ENCODE results near the gene SEPTIN1. TPM values are rescaled to one million over a fixed set of nuclear protein-coding genes. Genes with fewer than 3 reads are reported as not detected.

The SEPTIN1 gene
- total and polyA plus RNA-seq, 2 of the 13 experiments (the other 11 are each of a cell fraction or from before 2014, with no cell fraction given) = 0.18 to 0.67 TPM

DNA sequence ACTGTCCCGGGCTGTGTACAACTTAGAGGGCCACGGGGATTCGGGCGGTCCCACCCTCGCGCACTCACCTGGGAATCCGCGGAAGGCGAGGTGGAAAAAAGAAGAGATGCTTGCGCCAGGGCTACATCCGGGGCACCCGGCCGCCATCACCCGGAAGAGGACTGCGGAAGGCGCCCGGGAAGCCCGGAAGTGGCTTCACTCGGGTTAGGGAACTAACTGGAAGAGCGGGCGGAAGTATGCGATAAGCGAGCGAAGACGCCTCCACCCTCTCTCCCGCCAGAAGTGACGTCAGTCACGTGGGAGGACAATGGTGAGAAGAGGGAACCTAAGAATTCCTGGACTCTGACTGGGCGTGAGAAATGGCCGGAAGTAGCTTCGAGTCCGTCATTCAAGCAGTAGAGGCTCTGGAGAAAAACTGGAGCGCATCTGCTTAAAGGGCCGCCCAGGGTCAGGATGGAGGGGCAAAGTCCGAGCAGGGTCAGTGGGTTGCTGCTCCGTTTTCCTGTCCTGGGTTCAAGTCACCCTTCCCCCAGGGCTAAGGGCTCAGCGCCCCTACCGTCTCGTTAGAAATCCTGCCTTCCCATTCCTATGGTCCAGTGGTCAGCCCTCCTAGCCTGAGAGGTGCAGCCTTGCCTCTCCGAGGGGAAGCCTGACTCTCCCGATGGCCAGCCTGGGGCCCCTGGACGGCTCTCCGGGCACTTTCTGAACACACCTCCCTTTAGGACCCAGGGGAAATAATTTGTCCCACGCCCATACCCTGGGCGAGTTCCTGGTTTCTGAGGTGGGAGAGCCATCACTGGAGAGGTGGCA lies 27.0 kb downstream of the SEPTIN1 start, which contains the start of gene CD2BP2 (continued):
- TF ChIP-seq, protein P1, sequence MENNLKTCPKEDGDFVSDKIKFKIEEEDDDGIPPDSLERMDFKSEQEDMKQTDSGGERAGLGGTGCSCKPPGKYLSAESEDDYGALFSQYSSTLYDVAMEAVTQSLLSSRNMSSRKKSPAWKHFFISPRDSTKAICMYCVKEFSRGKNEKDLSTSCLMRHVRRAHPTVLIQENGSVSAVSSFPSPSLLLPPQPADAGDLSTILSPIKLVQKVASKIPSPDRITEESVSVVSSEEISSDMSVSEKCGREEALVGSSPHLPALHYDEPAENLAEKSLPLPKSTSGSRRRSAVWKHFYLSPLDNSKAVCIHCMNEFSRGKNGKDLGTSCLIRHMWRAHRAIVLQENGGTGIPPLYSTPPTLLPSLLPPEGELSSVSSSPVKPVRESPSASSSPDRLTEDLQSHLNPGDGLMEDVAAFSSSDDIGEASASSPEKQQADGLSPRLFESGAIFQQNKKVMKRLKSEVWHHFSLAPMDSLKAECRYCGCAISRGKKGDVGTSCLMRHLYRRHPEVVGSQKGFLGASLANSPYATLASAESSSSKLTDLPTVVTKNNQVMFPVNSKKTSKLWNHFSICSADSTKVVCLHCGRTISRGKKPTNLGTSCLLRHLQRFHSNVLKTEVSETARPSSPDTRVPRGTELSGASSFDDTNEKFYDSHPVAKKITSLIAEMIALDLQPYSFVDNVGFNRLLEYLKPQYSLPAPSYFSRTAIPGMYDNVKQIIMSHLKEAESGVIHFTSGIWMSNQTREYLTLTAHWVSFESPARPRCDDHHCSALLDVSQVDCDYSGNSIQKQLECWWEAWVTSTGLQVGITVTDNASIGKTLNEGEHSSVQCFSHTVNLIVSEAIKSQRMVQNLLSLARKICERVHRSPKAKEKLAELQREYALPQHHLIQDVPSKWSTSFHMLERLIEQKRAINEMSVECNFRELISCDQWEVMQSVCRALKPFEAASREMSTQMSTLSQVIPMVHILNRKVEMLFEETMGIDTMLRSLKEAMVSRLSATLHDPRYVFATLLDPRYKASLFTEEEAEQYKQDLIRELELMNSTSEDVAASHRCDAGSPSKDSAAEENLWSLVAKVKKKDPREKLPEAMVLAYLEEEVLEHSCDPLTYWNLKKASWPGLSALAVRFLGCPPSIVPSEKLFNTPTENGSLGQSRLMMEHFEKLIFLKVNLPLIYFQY (CRISPR knock-in tag; IDR thresholded peaks at IDR 0.05; ENCODE audit: borderline replicate concordance) = peak; percentile 60
- TF ChIP-seq SAP130 (CRISPR knock-in tag; IDR thresholded peaks at IDR 0.05; ENCODE audit: low read depth) (peak; percentile 97), ZNF350 (CRISPR knock-in tag; IDR thresholded peaks at IDR 0.05; ENCODE audit: borderline replicate concordance, low read depth) (peak; percentile 67; the same call in 1 of the 2 replicates), RARA (CRISPR knock-in tag; IDR thresholded peaks at IDR 0.05) (peak; percentile 29), ZNF772 (CRISPR knock-in tag; IDR thresholded peaks at IDR 0.05) (peak; percentile 92), TRIM24 (CRISPR knock-in tag; IDR thresholded peaks at IDR 0.05) (no peak), HCFC1 (IDR thresholded peaks at IDR 0.05; ENCODE audit: low read depth, low read length) (peak; percentile 84), MBD4 (IDR thresholded peaks at IDR 0.05; ENCODE audit: borderline replicate concordance, low read length) (no peak), CBX2 (IDR thresholded peaks at IDR 0.05; ENCODE audit: low read depth, low read length) (no peak), CBX2 (CRISPR knock-in tag; IDR thresholded peaks at IDR 0.05; ENCODE audit: low read depth) (no peak), ZNF335 (CRISPR knock-in tag; IDR thresholded peaks at IDR 0.05) (peak; percentile 67; the same call in 1 of the 2 replicates), ZNF577 (CRISPR knock-in tag; IDR thresholded peaks at IDR 0.05; ENCODE audit: borderline replicate concordance, low read depth) (no peak)
- TF ChIP-seq, protein P2, sequence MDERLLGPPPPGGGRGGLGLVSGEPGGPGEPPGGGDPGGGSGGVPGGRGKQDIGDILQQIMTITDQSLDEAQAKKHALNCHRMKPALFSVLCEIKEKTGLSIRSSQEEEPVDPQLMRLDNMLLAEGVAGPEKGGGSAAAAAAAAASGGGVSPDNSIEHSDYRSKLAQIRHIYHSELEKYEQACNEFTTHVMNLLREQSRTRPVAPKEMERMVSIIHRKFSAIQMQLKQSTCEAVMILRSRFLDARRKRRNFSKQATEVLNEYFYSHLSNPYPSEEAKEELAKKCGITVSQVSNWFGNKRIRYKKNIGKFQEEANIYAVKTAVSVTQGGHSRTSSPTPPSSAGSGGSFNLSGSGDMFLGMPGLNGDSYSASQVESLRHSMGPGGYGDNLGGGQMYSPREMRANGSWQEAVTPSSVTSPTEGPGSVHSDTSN (CRISPR knock-in tag; IDR thresholded peaks at IDR 0.05) = no peak
- TF ChIP-seq, protein P3, sequence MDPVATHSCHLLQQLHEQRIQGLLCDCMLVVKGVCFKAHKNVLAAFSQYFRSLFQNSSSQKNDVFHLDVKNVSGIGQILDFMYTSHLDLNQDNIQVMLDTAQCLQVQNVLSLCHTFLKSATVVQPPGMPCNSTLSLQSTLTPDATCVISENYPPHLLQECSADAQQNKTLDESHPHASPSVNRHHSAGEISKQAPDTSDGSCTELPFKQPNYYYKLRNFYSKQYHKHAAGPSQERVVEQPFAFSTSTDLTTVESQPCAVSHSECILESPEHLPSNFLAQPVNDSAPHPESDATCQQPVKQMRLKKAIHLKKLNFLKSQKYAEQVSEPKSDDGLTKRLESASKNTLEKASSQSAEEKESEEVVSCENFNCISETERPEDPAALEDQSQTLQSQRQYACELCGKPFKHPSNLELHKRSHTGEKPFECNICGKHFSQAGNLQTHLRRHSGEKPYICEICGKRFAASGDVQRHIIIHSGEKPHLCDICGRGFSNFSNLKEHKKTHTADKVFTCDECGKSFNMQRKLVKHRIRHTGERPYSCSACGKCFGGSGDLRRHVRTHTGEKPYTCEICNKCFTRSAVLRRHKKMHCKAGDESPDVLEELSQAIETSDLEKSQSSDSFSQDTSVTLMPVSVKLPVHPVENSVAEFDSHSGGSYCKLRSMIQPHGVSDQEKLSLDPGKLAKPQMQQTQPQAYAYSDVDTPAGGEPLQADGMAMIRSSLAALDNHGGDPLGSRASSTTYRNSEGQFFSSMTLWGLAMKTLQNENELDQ (CRISPR knock-in tag; IDR thresholded peaks at IDR 0.05; ENCODE audit: borderline replicate concordance) = no peak
- TF ChIP-seq, protein P4, sequence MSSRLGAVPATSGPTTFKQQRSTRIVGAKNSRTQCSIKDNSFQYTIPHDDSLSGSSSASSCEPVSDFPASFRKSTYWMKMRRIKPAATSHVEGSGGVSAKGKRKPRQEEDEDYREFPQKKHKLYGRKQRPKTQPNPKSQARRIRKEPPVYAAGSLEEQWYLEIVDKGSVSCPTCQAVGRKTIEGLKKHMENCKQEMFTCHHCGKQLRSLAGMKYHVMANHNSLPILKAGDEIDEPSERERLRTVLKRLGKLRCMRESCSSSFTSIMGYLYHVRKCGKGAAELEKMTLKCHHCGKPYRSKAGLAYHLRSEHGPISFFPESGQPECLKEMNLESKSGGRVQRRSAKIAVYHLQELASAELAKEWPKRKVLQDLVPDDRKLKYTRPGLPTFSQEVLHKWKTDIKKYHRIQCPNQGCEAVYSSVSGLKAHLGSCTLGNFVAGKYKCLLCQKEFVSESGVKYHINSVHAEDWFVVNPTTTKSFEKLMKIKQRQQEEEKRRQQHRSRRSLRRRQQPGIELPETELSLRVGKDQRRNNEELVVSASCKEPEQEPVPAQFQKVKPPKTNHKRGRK (CRISPR knock-in tag; IDR thresholded peaks at IDR 0.05) = no peak
- TF ChIP-seq, protein P5, sequence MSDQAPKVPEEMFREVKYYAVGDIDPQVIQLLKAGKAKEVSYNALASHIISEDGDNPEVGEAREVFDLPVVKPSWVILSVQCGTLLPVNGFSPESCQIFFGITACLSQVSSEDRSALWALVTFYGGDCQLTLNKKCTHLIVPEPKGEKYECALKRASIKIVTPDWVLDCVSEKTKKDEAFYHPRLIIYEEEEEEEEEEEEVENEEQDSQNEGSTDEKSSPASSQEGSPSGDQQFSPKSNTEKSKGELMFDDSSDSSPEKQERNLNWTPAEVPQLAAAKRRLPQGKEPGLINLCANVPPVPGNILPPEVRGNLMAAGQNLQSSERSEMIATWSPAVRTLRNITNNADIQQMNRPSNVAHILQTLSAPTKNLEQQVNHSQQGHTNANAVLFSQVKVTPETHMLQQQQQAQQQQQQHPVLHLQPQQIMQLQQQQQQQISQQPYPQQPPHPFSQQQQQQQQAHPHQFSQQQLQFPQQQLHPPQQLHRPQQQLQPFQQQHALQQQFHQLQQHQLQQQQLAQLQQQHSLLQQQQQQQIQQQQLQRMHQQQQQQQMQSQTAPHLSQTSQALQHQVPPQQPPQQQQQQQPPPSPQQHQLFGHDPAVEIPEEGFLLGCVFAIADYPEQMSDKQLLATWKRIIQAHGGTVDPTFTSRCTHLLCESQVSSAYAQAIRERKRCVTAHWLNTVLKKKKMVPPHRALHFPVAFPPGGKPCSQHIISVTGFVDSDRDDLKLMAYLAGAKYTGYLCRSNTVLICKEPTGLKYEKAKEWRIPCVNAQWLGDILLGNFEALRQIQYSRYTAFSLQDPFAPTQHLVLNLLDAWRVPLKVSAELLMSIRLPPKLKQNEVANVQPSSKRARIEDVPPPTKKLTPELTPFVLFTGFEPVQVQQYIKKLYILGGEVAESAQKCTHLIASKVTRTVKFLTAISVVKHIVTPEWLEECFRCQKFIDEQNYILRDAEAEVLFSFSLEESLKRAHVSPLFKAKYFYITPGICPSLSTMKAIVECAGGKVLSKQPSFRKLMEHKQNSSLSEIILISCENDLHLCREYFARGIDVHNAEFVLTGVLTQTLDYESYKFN (CRISPR knock-in tag; conservative IDR thresholded peaks at IDR 0.05) = peak; percentile 83
